NCI-H69 (cell line): ENCODE measurements around the gene PAM.
A peak's percentile ranks its signal among the peaks of the same experiment; 100 is the strongest.

Experiments used
- DNase-seq: peaks from one replicate; lab custom pipeline; 2025; lab: John Stamatoyannopoulos, UW

PAM gene

DNA sequence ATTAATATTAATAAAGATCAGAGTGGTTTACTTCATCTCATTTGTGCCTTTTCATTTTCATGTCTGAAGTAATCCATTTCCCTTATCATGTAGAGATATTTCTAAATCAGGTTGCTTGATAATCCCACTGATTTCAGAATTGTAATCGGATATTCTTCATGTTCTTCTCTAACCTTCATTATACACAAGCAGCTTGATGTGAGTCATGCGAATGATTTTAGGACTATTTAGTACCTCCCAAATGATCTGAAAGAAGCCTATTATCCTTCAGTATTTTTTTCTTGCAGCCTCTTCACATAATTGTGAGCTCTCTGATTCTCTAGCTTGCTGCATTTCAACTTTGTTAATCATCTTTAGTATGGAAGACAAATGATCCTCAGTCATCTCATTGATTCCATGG lies 182.8 kb downstream of the PAM start:
- no peak for DNase-seq

DNA sequence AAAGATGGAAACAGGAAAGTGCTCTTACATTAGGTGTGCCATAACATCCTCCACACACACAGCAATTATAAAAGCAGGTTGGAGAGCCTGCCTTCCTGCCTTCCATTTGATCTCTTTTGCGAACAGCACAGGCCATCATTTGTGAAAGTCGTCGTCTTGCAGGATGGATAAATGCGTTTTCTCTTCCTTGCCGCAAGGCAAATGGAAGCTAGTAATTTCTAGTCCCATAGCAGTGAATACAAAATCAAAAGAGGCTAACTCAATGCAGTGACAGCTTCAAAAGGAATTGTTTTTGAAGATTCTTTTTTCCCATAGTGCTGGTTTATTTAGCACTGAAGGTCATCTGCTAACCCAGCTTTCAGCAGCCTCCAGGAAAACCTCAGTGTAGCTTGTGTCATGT lies 186.0 kb downstream of the PAM start:
- no peak for DNase-seq

DNA sequence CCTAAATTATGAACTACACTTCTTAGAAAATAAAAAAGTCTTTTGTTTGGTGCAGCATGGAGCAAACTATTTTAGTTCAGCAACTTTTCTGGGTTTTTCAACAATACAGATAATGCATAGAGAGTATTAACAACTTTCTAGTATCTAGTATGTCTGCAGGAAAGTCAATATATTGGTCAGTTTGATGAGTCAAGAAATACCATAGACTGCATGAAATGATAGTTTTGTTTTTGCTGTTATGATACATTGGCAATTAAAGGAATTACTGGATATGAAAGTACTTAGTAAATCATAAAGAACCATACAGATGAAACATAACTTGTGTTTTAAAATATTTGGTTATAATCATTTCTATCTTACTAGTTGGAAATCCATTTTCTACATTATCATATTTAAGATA lies 191.3 kb downstream of the PAM start:
- no peak for DNase-seq

DNA sequence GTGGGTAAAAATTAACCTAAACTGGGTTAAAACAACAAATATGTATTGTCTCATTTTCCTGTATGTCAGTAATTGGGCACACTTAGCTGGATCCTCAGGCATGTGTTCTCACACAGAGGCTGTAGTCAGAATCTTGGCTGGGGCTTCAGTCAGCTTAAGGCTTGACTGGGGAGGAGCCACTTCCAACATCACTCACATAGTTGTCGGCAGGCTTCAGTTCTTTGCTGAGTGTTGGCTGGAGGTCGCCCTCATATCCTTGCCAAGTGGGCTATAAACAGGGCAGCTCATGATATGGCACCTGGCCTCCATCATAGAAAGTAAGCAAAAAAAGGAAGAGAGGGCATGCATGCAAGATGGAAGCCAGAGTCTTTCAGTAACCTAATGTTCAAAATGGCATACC lies 191.9 kb downstream of the PAM start:
- no peak for DNase-seq

DNA sequence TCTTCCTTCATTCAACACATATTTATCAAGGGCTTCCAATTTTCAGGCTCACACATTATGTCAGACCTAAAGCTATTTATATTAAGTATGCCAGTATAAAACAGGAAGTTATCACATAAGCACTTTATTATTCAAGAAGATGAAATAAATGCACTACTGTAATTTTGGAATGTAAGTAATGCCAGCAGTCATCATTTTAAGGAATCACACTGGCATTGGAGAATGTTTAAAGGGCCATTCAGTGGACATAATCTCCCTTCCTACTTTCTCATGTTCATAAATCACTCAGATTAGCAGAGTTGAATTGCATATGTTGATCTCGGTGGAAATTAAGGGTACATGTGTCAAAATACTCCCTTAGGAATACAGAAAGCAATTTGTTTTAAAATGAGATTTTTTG lies 200.4 kb downstream of the PAM start:
- peak; percentile 22 for DNase-seq

DNA sequence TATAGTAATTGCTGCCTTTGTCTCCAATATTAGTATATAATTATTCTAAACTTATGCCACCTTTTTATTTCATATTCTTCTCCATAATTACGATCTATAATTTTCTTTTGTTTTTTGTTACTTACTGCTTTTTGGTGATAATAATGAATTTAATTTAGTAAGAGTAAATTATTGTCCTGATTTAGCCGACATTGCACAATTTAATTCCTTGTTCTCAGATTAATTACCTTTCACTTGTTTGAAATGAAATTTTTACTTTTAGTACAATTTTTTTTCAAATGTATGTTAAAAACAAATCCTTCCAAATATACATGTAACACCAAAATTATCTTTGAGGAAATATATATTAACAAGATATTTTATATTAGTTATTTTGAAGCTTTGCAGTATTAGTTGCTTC lies 201.5 kb downstream of the PAM start:
- no peak for DNase-seq

DNA sequence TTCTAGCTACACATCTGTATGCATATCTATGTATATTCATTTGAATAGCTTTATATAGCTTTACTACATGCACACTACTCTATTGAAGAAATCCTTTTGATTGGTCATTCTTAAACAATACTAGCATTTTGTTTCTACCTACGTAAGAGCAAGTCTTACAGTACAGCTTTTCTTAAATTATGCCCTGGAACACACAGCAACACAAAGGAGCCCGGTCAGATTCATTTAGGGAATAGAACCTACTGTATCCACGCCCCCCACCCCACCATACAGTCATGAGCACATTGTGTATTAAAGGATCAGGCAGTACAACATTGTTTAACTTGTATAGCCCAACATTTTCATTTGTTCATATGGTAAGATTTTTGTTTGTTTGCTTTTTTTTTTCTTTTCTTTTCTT lies 202.0 kb downstream of the PAM start:
- no peak for DNase-seq

DNA sequence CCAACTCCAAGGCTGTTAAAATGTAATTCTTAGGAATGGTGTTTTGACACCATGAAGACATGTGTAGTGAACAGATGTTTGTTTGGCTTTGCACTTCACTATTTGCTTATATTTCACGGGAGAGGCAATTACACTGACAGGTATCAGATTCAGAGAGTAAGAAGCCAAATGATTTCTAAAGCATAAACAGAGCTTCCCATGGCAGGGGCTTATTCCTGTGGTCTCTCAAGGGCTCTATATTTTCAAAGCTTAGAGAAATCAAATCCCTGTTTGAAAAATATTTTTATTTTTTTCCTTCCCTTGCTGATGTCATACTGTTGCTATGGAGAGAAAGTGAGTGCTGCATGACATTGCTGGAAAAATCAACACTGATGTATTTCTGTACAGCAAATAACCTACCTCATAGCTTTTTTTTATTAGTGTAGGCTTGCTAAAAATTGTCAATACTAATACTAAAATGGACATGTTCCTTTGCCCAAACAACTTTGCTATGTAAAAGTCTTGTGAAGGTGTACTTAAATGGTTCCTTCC lies 203.4 kb downstream of the PAM start:
- peak; percentile 62 for DNase-seq

DNA sequence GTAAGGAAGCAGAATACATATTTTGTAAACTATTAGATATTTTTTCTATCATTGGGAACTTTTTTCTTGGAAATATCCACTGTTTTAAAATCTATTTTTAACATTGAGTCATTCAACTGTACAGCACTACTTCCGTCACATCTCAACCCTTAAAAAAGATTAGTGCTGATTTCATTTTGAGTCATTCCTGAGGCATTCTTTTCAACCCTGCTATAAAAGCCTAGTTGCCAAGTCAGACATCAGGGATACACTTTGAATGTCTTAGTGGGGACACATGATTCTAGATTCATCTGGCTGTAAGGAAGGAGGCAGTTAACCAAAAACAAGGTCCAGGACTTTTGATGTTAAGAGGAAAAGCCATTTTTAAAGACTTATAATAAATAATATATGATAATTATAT lies 203.9 kb downstream of the PAM start:
- no peak for DNase-seq

DNA sequence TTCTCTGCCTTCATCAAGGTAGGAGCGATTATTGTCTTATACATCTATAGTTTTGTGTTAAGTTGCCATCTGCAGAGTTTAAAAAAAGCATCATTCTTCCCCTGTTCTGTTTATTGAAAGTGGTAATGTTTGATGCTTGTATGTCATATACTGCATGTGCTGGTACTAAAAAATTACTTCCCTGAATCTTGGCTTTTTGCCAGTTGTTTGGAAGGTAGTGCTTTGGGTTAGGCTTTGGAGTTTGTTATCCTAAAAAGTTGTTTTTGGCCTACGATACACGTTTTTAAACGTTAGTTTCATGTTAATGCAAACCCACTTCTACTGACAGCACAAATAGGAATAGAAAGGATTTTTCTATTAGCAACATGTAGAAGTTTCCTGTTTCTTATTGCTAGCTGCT lies 206.6 kb downstream of the PAM start:
- DNase-seq = peak; percentile 26

DNA sequence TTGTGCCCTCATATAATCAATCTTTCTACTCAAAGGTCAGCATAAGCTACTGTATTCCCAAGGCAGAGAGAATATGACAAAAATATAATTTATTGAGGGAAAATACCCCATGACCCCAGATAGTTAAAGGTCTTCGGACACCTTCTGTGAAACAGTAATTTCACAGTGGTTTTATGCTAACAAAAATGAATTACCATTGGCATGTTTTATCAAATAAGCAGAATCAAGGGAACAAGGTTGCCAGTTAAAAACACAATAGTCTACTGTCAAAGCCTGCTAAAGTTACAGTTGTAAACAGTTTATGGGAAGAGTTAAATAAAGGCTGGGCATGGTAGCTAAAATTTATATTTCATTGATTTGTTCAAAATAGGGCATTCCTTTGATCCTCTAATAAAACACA lies 210.5 kb downstream of the PAM start:
- DNase-seq = no peak

DNA sequence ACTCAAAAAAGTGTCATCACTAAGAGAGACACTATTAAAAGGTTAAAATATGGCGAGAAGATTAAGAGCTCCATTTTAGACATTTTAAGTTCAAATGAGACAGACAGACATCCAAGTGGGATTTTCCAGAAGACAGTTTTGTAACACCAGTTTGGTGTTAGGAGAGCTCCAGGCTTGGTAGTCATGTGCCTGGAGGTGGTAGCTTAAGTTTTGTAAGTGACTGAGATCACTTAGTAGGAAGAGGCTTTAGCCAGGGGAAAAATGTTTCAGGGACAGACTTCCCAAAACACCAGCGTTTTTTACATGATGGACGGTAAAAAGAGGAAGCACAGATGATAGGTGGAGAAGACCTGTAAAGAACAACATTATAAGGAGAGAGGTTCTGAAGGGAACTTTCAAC lies 214.5 kb downstream of the PAM start:
- DNase-seq = no peak

DNA sequence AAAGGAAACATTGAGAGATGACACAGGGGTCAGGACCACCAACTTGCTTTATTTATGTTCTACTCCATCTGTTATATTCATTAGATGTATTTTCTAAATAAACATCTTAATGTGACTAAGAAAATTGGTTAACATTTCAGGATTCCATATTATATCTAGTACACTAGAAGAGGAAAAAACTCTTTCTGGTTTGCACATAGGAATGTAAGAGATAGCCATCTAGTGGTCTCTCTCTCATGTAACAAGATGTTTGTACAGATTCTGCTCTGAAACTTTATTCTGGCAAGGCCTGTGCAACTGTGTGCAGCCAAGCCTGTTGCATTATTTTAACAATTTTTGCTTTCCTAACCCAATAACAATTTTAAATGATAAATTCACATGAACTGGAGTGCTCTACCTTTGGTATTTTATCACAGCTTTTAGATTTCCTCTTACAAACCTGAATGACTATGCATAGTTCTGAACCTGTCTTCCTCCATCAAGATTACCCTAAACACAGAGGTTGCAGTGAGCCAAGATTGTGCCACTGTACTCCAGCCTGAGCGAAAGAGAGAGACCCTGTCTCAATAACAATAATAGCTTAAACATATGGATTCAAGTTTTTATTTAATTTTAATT lies 216.7 kb downstream of the PAM start:
- DNase-seq = peak; percentile 54

DNA sequence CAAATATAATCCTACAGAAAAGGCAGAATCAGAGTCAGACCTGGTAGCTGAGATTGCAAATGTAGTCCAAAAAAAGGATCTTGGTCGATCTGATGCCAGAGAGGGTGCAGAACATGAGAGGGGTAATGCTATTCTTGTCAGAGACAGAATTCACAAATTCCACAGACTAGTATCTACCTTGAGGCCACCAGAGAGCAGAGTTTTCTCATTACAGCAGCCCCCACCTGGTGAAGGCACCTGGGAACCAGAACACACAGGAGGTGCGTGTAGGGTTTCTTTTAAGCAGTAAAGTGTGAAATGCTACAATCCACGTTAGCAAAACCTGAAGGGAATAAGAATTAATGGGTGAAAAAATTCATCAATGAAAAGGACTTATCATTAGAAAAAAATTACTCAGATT lies 219.1 kb downstream of the PAM start:
- peak; percentile 8 for DNase-seq

DNA sequence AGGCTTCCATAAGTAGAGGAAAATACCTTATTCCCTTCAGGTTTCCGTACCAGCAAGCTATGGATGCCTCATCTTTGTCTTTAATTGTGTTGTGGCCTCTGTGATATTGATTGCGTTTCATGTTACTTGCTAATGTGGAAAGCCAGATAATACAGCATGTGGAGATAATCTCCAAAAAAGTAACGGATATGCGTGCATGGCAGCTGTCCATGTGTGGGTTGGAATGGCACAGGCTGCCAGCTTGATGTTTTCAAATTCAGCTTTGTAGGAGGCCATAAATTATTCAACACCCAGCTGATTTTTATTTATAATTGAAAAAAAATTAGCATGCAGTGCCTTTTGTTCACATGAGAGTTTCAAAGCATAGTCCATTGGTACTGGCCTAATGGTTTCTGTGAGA lies 219.9 kb downstream of the PAM start:
- DNase-seq = peak; percentile 37

DNA sequence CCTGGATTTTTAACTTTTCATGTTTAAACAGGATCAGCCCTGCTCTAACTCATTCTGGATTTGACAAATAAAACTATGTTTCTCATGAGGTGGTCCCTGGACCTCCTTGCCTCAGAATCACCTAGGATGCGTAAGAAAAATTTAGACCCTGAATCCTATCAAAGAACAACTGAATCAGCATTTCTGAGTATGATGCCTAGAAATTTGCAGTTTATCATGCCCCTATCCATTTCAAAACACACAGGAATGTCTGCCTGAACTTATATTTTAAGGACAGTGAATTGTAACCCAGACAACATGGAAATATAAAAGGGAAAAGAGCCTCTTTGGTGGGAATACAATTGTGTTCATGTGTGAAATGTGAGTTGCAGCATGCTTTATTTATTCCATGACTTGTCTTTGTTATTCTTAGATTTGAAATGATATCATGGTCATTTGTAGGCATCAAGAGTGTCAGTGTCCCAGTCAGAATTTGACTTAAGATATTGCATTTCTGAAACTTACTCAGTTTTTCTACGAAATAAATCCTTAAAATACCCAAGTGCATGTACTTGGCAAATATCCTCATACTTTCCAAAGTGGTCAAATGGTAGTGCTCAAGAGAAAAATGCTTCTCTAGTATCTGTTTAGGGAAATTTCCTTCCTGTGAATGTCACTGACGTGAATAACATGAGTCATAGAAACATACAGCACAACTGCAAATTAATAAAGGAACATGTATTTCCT lies 220.5 kb downstream of the PAM start:
- no peak for DNase-seq

DNA sequence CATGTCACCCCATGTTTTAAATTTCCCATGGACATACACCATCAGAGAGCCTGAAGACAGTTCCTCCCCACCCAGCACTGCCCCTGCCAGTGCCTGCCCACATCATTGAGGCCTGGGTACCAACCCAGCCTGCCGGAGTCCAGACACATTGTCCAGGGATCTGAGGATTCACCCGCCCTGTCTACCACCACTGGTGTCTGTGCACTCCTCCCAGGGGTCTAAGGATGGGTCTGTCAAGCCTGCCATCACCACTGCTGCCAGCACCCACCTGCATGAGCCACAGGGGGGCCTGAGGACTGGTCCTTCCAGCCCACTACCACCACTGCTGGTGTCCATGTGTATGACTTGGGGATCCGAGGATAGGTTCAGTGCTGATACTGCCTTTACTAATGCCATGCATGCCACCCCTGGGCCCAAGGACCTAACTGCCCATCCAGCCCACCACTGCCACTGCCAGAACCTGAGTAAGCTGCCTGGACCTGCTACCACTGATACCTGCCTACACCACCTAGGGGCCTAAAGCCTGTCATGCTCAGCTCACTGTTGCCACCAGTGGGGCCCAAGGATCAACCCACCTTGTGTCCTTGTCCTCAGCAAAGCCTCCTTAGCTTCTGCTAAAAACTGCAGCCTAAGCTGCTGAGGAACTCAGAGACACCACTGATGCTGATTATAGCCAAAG lies 227.0 kb downstream of the PAM start:
- DNase-seq = no peak

DNA sequence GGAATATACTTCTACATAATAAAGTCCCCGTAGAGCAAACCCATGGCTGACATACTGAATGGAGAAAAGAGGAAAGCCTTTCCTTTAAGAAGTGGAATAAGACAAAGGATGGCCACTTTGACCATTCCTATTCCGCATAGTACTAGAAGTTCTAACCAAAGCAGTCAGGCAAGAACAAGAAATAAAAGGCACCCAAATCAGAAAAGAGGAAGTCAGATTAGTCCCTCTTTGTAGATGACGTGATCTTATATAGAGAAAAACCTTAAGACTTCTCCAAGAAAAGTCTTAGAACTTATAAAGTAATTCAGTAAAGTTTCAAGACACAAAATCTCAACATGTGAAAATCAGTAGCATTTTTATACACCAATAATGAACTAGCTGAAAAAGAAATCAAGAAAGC lies 231.0 kb downstream of the PAM start:
- no peak for DNase-seq

DNA sequence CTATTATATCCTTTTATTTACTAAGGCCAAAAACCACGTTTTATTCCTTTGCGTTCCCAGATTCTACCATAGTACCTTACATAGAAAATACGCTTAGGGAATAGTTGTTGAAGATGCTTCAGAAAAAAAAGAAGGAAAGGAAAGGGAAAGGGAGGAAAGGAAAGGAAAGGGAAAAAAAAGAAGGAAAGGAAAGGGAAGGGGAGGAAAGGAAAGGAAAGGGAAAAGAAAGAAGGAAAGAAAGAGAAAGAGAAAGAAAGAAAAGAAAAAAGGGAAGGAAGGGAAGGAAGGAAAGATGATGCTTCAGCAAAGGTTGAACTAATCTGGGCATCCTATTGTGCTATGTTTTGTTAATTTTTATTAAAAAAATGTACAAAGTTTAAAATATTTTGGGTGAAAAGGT lies 233.4 kb downstream of the PAM start:
- DNase-seq = no peak

DNA sequence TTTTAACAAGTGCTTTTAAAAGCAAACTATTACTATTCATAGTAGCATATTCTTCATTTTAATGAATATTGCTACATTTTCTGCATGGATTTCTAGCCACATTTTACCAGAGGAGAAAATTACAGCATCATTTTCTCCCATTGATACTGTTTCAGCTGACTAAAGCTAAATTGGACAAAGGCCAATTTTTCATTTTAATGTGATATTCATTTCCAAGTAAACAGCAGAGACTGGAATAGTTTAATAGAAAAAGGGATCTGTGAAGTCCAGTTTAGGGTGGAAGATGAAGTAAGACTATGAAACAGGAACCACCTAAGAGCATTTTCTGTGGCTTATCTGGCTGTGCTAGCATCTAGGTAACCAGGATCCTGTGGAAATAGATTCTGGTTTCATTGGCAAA lies 236.7 kb downstream of the PAM start:
- DNase-seq = peak; percentile 17

DNA sequence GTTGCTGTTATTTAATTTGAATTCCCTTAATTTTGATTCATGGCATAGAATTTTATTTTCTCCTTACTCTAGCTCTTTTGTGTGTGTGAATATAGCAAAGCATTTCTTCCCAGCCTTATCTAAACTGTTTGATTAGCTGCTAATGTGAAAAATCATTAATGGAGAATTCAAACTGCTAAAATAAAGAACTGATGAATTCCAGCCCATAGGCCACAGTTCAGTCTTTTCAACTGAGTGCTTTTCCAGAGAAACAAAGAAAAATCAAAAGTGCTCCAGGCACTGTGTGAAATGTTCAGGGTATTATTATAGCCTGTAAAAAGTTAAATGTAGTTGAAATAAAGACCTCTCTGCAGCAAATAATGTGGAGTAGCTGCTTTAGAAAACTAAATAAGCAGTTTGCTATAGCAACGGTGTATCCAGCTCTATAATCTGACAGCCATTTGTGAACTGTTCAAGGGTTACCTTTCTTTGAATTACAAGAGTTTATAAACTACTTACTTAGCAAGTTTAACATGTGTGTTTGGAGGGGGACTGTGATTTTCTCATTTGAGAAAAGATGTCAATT lies 241.0 kb downstream of the PAM start:
- DNase-seq = peak; percentile 31

DNA sequence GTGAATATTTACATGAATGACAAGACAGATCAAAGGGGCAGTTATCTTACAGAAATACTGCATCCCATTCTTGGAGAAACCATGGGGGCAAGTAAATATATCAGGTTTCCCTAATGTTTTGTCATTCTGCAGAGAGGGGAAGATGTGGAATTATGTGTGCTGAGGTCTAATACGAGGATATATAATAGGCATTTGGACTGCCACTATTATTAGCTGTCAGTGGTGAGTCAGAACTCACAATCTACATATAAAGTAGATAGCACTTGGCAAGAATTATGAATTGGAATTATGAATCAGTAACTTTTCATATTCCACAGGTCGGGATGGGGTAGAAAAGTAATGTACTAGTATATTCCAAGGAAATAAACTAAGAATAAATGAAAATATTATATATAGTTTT lies 243.1 kb downstream of the PAM start:
- peak; percentile 34 for DNase-seq

DNA sequence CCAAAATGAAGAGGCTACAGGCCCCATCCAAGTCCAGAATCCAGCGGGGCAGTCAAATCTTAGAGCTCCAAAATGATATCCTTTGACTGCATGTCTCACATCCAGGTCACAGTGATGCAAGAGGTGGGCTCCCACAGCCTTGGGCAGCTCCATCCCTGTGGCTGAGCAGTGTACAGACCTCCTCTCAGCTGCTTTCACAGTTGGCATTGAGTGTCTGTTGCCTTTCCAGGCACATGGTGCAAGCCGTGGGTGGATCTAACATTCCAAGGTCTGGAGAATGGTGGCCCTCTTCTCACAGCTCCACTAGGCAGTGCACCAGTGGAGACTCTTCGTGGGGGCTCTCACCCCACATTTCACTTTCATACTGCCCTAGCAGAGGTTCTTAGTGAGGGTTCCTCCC lies 244.1 kb downstream of the PAM start:
- no peak for DNase-seq
